ENCODE measurements around the gene PCDHGA8.
"Not testable (repeated sequence)": the region's sequence is repeated elsewhere in the genome, so short reads cannot be mapped to it uniquely, and the experiment has no call there.

The PCDHGA8 gene

DNA sequence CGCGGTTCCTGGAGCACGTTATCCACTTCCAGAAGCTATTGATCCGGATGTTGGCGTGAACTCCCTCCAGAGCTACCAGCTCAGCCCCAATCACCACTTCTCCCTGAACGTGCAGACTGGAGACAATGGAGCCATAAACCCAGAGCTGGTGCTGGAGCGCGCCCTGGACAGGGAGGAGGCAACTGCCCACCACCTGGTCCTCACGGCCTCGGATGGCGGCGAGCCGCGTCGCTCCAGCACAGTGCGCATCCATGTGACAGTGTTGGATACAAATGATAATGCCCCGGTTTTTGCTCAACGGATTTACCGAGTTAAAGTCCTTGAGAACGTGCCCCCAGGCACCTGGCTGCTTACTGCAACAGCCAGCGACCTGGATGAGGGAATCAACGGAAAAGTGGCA lies 11.0 kb downstream of the PCDHGA8 start:
- DNase-seq: no peak

DNA sequence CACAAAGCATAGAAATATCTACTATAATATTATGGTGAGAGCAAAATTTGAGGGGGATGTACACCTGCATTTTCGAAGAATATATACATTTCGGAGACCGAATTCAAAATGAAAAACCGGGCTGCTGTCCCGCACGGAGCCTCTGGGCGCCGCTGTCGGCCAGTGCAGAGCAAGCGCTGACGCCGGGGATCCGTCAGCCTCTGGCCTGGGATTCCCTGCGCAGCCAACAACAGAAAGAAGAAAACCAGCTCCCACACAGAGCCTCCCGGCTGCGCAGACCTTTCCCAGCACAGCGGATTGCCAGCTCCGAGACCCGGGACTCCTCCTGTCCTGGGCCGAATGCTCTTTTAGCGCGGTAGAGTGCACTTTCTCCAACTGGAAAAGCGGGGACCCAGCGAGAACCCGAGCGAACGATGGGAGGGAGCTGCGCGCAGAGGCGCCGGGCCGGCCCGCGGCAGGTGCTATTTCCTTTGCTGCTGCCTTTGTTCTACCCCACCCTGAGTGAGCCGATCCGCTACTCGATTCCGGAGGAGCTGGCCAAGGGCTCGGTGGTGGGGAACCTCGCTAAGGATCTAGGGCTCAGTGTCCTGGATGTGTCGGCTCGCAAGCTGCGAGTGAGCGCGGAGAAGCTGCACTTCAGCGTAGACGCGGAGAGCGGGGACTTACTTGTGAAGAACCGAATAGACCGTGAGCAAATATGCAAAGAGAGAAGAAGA lies 15.5 kb downstream of the PCDHGA8 start, which contains the start of gene PCDHGB6:
Gene PCDHGB6, plus strand, starts transcription at position 232 of the 716 bp plus-strand sequence. Its CDS starts 182 bp downstream, at position 414.
- DNase-seq: peak in 1 of 5 experiments; percentile 36

DNA sequence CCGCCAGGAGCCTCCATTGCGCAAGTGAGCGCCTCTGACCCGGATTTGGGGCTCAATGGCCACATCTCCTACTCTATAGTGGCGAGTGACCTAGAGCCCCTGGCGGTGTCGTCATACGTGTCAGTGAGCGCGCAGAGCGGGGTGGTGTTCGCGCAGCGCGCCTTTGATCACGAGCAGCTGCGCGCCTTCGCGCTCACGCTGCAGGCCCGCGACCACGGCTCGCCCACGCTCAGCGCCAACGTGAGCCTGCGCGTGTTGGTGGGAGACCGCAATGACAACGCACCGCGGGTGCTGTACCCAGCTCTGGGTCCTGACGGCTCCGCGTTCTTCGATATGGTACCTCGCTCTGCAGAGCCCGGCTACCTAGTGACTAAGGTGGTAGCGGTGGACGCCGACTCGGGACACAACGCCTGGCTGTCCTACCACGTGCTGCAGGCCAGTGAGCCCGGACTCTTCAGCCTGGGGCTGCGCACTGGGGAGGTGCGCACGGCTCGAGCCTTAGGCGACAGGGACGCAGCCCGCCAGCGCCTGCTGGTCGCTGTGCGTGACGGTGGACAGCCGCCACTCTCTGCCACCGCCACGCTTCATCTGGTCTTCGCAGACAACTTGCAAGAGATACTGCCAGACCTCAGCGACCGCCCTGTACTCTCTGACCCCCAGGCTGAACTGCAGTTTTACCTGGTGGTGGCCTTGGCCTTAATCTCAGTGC lies 17.3 kb downstream of the PCDHGA8 start:
- no peak for DNase-seq

DNA sequence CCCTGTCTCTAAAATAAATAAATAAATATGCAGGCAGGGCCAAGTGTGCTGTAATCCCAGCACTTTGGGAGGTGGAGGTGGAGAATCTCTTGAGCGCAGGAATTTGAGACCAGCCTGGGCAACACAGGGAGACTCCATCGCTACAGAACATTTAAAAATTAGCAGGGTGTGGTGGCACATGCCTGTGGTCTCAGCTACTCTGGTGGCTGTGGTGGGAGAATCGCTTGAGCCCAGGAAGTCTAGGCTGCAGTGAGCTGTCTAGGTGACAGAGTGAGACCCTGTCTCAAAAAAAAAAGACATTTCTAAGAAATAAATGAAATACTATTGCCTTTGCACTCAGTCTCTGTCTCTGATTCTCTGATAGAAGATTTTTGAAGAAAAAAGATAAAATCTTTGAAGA lies 19.1 kb downstream of the PCDHGA8 start:
- no peak for DNase-seq

DNA sequence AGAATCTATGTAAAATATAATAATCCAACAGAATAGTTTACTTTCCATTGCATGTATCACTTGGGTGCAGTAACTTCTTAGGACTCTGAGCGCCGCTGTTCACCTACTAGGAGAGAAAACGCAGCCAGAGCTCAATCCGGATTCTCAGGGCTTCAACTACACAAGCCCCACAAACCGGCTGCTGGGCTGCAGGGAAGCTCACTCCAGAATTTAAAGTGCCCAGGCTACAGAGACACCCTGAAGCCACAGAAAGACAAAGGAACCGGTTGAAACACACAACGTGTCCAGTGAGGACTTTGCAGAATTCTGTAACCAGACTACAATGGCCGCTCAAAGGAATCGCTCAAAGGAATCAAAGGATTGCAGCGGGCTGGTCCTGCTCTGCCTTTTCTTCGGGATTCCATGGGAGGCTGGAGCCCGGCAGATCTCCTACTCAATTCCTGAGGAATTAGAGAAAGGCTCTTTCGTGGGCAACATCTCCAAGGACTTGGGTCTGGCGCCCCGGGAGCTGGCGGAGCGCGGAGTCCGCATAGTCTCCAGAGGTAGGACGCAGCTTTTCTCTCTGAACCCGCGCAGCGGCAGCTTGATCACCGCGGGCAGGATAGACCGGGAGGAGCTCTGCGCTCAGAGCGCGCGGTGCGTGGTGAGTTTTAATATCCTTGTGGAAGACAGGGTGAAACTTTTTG lies 20.6 kb downstream of the PCDHGA8 start, which contains the start of gene PCDHGA10:
Gene PCDHGA10, plus strand, starts transcription at position 134 of the 686 bp plus-strand sequence. Its CDS starts 189 bp downstream, at position 323.
- DNase-seq: peak in 3 of 5 experiments; percentile 40 to 65 (median 46)

DNA sequence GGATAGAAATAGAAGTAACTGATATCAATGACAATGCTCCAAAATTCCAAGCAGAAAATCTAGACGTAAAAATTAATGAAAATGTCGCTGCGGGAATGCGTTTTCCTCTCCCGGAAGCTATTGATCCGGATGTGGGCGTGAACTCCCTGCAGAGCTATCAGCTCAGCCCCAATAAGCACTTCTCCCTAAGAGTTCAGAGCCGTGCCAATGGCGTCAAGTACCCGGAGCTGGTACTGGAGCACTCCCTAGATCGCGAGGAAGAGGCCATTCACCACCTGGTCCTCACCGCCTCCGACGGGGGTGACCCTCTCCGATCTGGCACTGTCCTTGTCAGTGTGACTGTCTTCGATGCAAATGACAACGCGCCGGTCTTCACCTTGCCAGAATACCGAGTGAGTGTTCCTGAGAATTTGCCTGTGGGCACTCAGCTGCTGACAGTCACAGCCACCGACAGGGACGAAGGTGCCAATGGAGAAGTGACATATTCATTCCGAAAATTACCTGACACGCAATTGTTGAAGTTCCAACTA lies 21.2 kb downstream of the PCDHGA8 start:
- no peak for DNase-seq

DNA sequence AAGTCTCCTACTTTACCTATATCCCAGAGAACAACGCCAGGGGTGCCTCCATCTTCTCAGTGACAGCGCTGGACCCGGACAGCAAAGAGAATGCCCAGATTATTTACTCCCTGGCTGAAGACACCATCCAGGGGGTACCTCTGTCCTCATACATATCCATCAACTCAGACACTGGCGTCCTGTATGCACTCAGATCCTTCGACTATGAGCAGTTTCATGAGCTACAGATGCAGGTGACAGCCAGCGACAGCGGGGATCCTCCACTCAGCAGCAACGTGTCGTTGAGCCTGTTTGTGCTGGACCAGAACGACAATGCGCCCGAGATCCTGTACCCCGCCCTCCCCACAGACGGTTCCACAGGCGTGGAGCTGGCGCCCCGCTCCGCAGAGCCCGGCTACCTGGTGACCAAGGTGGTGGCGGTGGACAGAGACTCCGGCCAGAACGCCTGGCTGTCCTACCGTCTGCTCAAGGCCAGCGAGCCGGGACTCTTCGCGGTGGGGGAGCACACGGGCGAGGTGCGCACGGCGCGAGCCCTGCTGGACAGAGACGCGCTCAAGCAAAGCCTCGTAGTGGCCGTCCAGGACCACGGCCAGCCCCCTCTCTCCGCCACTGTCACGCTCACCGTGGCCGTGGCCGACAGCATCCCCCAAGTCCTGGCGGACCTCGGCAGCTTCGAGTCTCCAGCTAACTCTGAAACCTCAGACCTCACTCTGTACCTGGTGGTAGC lies 22.3 kb downstream of the PCDHGA8 start:
- not testable (repeated sequence) for DNase-seq

DNA sequence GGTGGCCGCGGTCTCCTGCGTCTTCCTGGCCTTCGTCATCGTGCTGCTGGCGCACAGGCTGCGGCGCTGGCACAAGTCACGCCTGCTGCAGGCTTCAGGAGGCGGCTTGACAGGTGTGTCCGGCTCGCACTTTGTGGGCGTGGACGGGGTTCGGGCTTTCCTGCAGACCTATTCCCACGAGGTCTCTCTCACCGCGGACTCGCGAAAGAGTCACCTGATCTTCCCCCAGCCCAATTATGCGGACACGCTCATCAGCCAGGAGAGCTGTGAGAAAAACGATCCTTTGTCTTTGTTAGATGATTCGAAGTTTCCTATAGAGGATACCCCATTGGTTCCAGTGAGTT lies 22.8 kb downstream of the PCDHGA8 start:
- not testable (repeated sequence) for DNase-seq

DNA sequence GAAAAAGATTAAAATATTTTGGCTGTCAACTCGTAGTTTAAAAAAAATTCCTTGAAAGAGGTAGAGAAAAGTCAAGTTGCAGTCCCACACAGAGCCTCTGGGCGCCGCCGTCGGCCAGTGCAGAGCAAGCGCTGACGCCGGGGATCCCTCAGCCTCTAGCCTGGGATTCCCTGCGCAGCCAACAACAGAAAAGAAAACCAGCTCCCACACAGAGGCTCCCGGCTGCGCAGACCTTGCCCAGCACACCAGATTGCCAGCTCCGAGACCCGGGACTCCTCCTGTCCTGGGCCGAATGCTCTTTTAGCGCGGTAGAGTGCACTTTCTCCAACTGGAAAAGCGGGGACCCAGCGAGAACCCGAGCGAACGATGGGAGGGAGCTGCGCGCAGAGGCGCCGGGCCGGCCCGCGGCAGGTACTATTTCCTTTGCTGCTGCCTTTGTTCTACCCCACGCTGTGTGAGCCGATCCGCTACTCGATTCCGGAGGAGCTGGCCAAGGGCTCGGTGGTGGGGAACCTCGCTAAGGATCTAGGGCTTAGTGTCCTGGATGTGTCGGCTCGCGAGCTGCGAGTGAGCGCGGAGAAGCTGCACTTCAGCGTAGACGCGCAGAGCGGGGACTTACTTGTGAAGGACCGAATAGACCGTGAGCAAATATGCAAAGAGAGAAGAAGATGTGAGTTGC lies 25.2 kb downstream of the PCDHGA8 start, which contains the start of gene PCDHGB7:
Gene PCDHGB7, plus strand, starts transcription at position 184 of the 679 bp plus-strand sequence. Its CDS starts 183 bp downstream, at position 367.
- peak in 3 of 5 experiments; percentile 21 to 56 (median 35) for DNase-seq

DNA sequence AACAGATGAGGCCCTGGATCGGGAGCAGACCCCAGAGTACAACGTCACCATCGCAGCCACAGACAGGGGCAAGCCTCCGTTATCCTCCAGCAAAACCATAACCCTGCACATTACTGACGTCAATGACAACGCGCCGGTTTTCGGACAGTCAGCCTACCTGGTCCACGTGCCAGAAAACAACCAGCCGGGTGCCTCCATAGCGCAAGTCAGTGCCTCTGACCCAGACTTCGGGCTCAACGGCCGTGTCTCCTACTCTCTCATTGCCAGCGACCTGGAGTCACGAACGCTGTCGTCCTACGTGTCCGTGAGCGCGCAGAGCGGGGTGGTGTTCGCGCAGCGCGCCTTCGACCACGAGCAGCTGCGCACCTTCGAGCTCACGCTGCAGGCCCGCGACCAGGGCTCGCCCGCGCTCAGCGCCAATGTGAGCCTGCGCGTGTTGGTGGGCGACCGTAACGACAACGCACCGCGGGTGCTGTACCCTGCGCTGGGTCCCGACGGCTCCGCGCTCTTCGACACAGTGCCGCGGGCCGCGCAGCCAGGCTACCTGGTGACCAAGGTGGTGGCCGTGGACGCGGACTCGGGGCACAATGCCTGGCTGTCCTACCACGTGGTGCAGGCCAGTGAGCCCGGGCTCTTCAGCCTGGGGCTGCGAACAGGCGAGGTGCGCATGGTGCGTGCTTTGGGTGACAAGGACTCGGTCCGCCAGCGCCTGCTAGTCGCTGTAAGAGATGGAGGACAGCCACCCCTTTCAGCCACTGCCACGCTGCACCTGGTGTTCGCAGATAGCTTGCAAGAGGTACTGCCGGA lies 26.8 kb downstream of the PCDHGA8 start:
- DNase-seq: no peak

DNA sequence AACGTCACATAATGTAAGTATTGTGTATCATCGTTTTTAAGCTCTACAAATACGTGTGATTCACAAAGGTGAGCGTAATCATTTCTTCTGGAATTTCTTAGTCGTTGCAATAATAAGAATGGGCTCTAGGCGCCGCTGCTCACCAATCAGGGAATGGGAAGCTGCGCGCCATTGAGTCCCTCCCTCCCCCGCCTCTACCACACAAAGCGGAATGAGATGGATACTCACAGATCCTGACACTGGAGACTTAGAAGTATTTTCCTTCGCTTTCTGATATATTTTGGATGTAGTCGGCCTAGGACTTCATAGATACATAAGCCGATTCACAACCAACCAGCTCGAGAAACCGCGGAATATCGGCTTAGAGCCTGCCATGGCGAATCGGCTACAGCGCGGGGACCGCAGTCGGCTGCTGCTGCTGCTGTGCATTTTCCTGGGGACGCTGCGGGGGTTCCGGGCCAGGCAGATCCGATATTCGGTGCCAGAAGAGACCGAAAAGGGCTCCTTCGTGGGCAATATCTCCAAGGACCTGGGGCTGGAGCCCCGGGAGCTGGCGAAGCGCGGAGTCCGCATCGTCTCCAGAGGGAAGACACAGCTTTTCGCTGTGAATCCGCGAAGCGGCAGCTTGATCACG lies 28.5 kb downstream of the PCDHGA8 start, which contains the start of gene PCDHGA11:
Gene PCDHGA11, plus strand, starts transcription at position 197 of the 634 bp plus-strand sequence. Its CDS starts 177 bp downstream, at position 374.
- peak in 1 of 5 experiments; percentile 45 for DNase-seq

DNA sequence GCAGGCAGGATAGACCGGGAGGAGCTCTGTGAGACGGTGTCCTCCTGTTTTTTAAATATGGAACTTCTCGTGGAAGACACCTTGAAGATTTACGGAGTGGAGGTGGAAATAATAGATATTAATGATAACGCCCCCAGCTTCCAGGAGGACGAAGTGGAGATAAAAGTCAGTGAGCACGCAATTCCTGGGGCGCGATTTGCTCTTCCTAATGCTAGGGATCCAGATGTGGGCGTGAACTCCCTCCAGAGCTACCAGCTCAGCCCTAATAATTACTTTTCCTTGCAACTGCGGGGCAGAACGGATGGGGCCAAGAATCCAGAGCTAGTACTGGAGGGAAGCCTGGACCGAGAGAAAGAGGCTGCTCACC lies 29.0 kb downstream of the PCDHGA8 start:
- no peak for DNase-seq

DNA sequence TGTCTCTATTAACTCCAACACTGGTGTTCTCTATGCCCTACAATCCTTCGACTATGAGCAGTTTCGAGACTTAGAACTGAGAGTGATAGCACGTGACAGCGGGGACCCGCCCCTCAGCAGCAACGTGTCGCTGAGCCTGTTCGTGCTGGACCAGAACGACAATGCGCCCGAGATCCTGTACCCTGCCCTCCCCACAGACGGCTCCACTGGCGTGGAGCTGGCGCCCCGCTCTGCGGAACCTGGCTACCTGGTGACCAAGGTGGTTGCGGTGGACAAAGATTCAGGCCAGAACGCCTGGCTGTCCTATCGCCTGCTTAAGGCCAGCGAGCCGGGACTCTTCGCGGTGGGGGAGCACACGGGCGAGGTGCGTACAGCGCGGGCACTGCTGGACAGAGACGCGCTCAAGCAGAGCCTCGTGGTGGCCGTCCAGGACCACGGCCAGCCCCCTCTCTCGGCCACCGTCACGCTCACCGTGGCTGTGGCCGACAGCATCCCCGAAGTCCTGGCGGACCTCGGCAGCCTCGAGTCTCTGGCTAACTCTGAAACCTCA lies 30.4 kb downstream of the PCDHGA8 start:
- DNase-seq: no peak

DNA sequence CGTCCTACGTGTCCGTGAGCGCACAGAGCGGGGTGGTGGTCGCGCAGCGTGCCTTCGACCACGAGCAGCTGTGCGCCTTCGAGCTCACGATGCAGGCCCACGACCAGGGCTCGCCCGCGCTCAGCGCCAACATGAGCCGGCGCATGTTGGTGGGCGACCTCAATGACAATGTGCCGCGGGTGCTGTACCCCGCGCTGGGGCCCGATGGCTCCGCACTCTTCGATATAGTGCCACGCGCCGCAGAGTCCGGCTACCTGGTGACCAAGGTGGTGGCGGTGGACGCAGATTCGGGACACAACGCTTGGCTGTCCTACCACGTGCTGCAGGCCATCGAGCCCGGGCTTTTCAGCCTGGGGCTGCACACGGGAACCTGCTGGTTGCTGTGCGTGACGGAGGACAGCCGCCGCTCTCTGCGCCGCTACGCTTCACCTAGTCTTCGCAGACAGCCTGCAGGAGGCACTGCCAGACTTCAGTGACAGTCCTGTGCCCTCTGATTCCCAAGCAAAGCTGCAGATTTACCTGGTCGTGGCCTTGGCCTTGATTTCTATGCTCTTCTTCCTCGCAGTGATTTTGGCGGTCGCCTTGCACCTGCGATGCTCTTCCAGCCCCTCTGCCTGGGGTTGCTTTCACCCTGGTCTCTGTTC lies 35.5 kb downstream of the PCDHGA8 start:
- DNase-seq: no peak

DNA sequence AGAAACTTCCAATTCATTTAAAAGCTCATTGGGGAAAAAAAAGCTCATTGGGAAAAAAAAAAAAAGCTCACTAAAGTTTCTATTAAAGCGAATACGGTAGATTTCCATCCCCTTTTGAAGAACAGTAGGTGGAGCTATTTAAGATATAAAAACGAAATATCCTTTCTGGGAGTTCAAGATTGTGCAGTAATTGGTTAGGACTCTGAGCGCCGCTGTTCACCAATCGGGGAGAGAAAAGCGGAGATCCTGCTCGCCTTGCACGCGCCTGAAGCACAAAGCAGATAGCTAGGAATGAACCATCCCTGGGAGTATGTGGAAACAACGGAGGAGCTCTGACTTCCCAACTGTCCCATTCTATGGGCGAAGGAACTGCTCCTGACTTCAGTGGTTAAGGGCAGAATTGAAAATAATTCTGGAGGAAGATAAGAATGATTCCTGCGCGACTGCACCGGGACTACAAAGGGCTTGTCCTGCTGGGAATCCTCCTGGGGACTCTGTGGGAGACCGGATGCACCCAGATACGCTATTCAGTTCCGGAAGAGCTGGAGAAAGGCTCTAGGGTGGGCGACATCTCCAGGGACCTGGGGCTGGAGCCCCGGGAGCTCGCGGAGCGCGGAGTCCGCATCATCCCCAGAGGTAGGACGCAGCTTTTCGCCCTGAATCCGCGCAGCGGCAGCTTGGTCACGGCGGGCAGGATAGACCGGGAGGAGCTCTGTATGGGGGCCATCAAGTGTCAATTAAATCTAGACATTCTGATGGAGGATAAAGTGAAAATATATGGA lies 38.1 kb downstream of the PCDHGA8 start, which contains the start of gene PCDHGA12:
Gene PCDHGA12, plus strand, starts transcription at position 176 of the 782 bp plus-strand sequence. Its CDS starts 253 bp downstream, at position 429.
- peak in 1 of 5 experiments; percentile 51 for DNase-seq

DNA sequence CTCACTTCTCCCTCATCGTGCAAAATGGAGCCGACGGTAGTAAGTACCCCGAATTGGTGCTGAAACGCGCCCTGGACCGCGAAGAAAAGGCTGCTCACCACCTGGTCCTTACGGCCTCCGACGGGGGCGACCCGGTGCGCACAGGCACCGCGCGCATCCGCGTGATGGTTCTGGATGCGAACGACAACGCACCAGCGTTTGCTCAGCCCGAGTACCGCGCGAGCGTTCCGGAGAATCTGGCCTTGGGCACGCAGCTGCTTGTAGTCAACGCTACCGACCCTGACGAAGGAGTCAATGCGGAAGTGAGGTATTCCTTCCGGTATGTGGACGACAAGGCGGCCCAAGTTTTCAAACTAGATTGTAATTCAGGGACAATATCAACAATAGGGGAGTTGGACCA lies 38.9 kb downstream of the PCDHGA8 start:
- DNase-seq: no peak

DNA sequence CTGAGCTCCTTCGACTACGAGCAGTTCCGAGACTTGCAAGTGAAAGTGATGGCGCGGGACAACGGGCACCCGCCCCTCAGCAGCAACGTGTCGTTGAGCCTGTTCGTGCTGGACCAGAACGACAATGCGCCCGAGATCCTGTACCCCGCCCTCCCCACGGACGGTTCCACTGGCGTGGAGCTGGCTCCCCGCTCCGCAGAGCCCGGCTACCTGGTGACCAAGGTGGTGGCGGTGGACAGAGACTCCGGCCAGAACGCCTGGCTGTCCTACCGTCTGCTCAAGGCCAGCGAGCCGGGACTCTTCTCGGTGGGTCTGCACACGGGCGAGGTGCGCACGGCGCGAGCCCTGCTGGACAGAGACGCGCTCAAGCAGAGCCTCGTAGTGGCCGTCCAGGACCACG lies 39.9 kb downstream of the PCDHGA8 start:
- DNase-seq: not testable (repeated sequence)

DNA sequence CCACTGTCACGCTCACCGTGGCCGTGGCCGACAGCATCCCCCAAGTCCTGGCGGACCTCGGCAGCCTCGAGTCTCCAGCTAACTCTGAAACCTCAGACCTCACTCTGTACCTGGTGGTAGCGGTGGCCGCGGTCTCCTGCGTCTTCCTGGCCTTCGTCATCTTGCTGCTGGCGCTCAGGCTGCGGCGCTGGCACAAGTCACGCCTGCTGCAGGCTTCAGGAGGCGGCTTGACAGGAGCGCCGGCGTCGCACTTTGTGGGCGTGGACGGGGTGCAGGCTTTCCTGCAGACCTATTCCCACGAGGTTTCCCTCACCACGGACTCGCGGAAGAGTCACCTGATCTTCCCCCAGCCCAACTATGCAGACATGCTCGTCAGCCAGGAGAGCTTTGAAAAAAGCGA lies 40.3 kb downstream of the PCDHGA8 start:
- not testable (repeated sequence) for DNase-seq
